ENCODE results near the gene FBXO40. TPM values are rescaled to one million over a fixed set of nuclear protein-coding genes. Genes with fewer than 3 reads are reported as not detected.

Gene FBXO40
- total RNA-seq = not detected

GRCh38 chr3:121592856-121593702 lies at the start of gene FBXO40:
Gene FBXO40 (plus strand): TSS chr3:121593379. CDS start chr3:121620576, 27,197 bp downstream.

GRCh38 chr3:121545574-121546455 lies 47.4 kb upstream of the FBXO40 start, which contains the start of gene POLQ:
Gene POLQ (minus strand): TSS chr3:121545988. CDS start chr3:121545877, 111 bp downstream.

GRCh38 chr3:121567649-121568048 lies 25.5 kb upstream of the FBXO40 start, which contains the start of gene ARGFX:
Gene ARGFX (plus strand): TSS chr3:121567949. CDS start chr3:121570714, 2,765 bp downstream.

GRCh38 chr3:121660356-121661171 lies 67.4 kb downstream of the FBXO40 start, which contains the start of gene HCLS1:
Gene HCLS1 (minus strand): TSS chr3:121660903. CDS start chr3:121658347, 2,556 bp downstream.

Small RNA genes within 50 kb of the gene (small RNA-seq; reads per million reads assigned to genes)
- 0 reads per million in 2 donors for gene RNU4-62P

Other genes with a start within 250 kb of the FBXO40 start
- gene POLQ, start 47.4 kb upstream of the FBXO40 start, total RNA-seq = 10 to 100 TPM in 1 of 2 donors, 1 to 10 TPM in 1; 6.5 to 15.0 TPM
- not detected for gene ARGFX, start 25.4 kb upstream of the FBXO40 start, total RNA-seq
- 1 to 10 TPM in 1 of 2 donors, under 1 TPM in 1; 0.33 to 2.4 TPM for gene HCLS1, start 67.5 kb downstream of the FBXO40 start, total RNA-seq
- gene GOLGB1, start 156.4 kb downstream of the FBXO40 start, total RNA-seq = 10 to 100 TPM; 22.6 to 28.9 TPM
- 10 to 100 TPM in 1 of 2 donors, 1 to 10 TPM in 1; 9.3 to 15.7 TPM for gene IQCB1, start 241.7 kb downstream of the FBXO40 start, total RNA-seq
- gene EAF2, start 241.8 kb downstream of the FBXO40 start, total RNA-seq = 1 to 10 TPM in 1 of 2 donors, under 1 TPM in 1; 0.69 to 2.7 TPM

Data from melanocyte of skin (primary cell).